Breast epithelium (tissue), 3 donors: ENCODE results near the gene CRISP3.

Experiments used
- CTCF ChIP-seq, 3 donors: fragments of 450-650 bp; IDR thresholded peaks; one replicate each; pipeline ENCODE4 v1.5.1; 2016 to 2017; ENCODE audit warnings: antibody characterized with exemption in 3 of 3, mild to moderate bottlenecking in 3 of 3, moderate library complexity in 3 of 3
- POLR2A ChIP-seq: fragments of 450-650 bp; IDR thresholded peaks from one replicate; pipeline ENCODE4 v1.6.1; 2016; ENCODE audit warnings: antibody characterized with exemption, mild to moderate bottlenecking, moderate library complexity

- TF ChIP-seq CTCF (IDR thresholded peaks at IDR 0.05) (no peak), POLR2A (no peak)
Measured at GRCh38 chr6:49744259-49744658, at the start of gene CRISP3.
